Lung (tissue), 12 donors: Measurements from ENCODE around the gene FRRS1L. TPM values are rescaled to one million over a fixed set of nuclear protein-coding genes. Genes with fewer than 3 reads are reported as not detected.

ENCODE experiments used
- ATAC-seq: fragments of 200-7000 bp; cut with Tn5 transposase; one replicate; pipeline ENCODE4 v1.9.1; 2020; ENCODE audit warnings: moderate number of reproducible peaks; ENCODE audit not compliant: insufficient read depth, low FRiP score
- DNase-seq, 3 donors: peaks; one replicate each; pipeline ENCODE4 v3.0.0-alpha.2; 2013 to 2017
- H3K27ac ChIP-seq, 2 donors: one replicate each; pipeline ENCODE4 v1.5.1; 2013; ENCODE audit warnings: mild to moderate bottlenecking in 2 of 2, moderate library complexity in 2 of 2, control low read depth in 1 of 2, inconsistent platforms in 1 of 2, low read depth in 1 of 2, low read length in 1 of 2
- H3K27me3 ChIP-seq, 3 donors: one replicate each; pipeline ENCODE4 v1.5.1; 2013; ENCODE audit warnings: low read length in 2 of 3; ENCODE audit not compliant: control insufficient read depth in 3 of 3, insufficient read depth in 3 of 3
- H3K36me3 ChIP-seq, 4 donors: one replicate each; pipeline ENCODE4 v1.5.1; 2013; ENCODE audit warnings: low read length in 4 of 4, mild to moderate bottlenecking in 1 of 4, moderate library complexity in 1 of 4; ENCODE audit not compliant: control insufficient read depth in 4 of 4, insufficient read depth in 4 of 4
- H3K4me1 ChIP-seq, 5 donors: one replicate each; pipeline ENCODE4 v1.5.1; 2013; ENCODE audit warnings: low read length in 5 of 5, mild to moderate bottlenecking in 2 of 5, moderate library complexity in 1 of 5; ENCODE audit not compliant: control insufficient read depth in 5 of 5, insufficient read depth in 5 of 5
- H3K4me3 ChIP-seq: one replicate; pipeline ENCODE4 v1.5.1; 2013; ENCODE audit warnings: mild to moderate bottlenecking, control low read depth, moderate library complexity
- H3K9ac ChIP-seq, 2 donors: one replicate each; pipeline ENCODE4 v1.5.1; 2013; ENCODE audit warnings: low read length in 2 of 2, control low read depth in 1 of 2; ENCODE audit not compliant: insufficient read depth in 1 of 2
- H3K9me3 ChIP-seq, 4 donors: one replicate each; pipeline ENCODE4 v1.5.1; 2013; ENCODE audit warnings: low read length in 3 of 4, mild to moderate bottlenecking in 1 of 4, moderate library complexity in 1 of 4; ENCODE audit not compliant: control insufficient read depth in 4 of 4, insufficient read depth in 3 of 4
- WGBS, 2 donors: extraction: QIAGEN DNeasy Blood & Tissue Kit; methylation state at CpG; one replicate each; pipeline ENCODE4 v1.1.7; 2013; 5-methylcytosine and 5-hydroxymethylcytosine counted together
- polyA plus RNA-seq, 2 donors: library from polyadenylated mRNA; stranded (reverse); fragments of 200-250 nt; gene quantifications; one replicate each; pipeline ENCODE4 v1.2.1, GENCODE V29; 2013
- total RNA-seq, 2 donors: library from RNA; depleted of rRNA in 1 of 2; stranded (reverse); fragments of >200 nt in 1 of 2; gene quantifications; one replicate each; pipeline ENCODE4 v1.2.1, GENCODE V29; 2014 to 2021
- TF ChIP-seq, protein P1 (sequence below): IDR thresholded peaks from 2 replicates; pipeline ENCODE4 v1.5.1; 2012; ENCODE audit warnings: mild to moderate bottlenecking; ENCODE audit errors: control extremely low read depth, extremely low read depth
- donor health status: control.
- donor health status: control.
- donor health status: Bipolar disorder and iron deficiency.
- donor health status: healthy.
- donor health status: DM: yes; HTN: yes; CAD: no.

FRRS1L gene
- total and polyA plus RNA-seq, 4 donors = under 0.01 to 1.2 (median 0.03) TPM; not detected in 1

GRCh38 chr9:109114670-109115069 lies 52.4 kb downstream of the FRRS1L start:
- DNase-seq (no peak), ATAC-seq (no peak)
- Histone ChIP-seq H3K4me3 (no peak overlapping the region), H3K27me3 (no peaks in the 10 kb centered on the region), H3K9me3 (no peaks in the 10 kb centered on the region), H3K36me3 (peaks cover 0 to 5% (median 2%) of the 10 kb centered on the region in 4 donors), H3K9ac (no peak overlapping the region), H3K27ac (peak overlapping the region; percentile 73 to 85), H3K4me1 (peaks cover 11 to 44% (median 20%) of the 10 kb centered on the region in 5 donors)
- WGBS, 2 donors = 65 to 77% methylated on average over 3 of the region's 3 CpGs
- TF ChIP-seq, protein P1, sequence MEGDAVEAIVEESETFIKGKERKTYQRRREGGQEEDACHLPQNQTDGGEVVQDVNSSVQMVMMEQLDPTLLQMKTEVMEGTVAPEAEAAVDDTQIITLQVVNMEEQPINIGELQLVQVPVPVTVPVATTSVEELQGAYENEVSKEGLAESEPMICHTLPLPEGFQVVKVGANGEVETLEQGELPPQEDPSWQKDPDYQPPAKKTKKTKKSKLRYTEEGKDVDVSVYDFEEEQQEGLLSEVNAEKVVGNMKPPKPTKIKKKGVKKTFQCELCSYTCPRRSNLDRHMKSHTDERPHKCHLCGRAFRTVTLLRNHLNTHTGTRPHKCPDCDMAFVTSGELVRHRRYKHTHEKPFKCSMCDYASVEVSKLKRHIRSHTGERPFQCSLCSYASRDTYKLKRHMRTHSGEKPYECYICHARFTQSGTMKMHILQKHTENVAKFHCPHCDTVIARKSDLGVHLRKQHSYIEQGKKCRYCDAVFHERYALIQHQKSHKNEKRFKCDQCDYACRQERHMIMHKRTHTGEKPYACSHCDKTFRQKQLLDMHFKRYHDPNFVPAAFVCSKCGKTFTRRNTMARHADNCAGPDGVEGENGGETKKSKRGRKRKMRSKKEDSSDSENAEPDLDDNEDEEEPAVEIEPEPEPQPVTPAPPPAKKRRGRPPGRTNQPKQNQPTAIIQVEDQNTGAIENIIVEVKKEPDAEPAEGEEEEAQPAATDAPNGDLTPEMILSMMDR = no peak

- 73 to 85% methylated on average over 12 of the region's 12 CpGs for WGBS, 2 donors
- Histone ChIP-seq H3K9ac (no peak overlapping the region), H3K27ac (peak overlapping the region; percentile 63 to 85), H3K36me3 (peaks cover 0 to 5% (median 0%) of the 10 kb centered on the region in 4 donors), H3K9me3 (no peaks in the 10 kb centered on the region), H3K27me3 (no peaks in the 10 kb centered on the region), H3K4me3 (no peak overlapping the region), H3K4me1 (peaks cover 11 to 44% (median 21%) of the 10 kb centered on the region in 5 donors)
- DNase-seq (no peak), ATAC-seq (peak; percentile 46)
- TF ChIP-seq, protein P1 = no peak
Measured at GRCh38 chr9:109113892-109114609, 53.0 kb downstream of the FRRS1L start.

GRCh38 chr9:109113254-109113653 lies 53.8 kb downstream of the FRRS1L start:
- Histone ChIP-seq H3K9me3 (no peaks in the 10 kb centered on the region), H3K27me3 (no peaks in the 10 kb centered on the region), H3K27ac (peak overlapping the region in 1 of 2 donors; percentile 85), H3K4me1 (peaks cover 9 to 44% (median 24%) of the 10 kb centered on the region in 5 donors), H3K4me3 (no peak overlapping the region), H3K36me3 (peaks cover 0 to 5% (median 0%) of the 10 kb centered on the region in 4 donors), H3K9ac (no peak overlapping the region)
- WGBS, 2 donors = 41 to 70% methylated on average over 3 of the region's 3 CpGs
- ATAC-seq = no peak
- DNase-seq = no peak
- TF ChIP-seq, protein P1 = no peak
